ENCODE data around the gene CPPED1.
"Not testable (repeated sequence)": the region's sequence is repeated elsewhere in the genome, so short reads cannot be mapped to it uniquely, and the experiment has no call there.

CPPED1 gene

DNA sequence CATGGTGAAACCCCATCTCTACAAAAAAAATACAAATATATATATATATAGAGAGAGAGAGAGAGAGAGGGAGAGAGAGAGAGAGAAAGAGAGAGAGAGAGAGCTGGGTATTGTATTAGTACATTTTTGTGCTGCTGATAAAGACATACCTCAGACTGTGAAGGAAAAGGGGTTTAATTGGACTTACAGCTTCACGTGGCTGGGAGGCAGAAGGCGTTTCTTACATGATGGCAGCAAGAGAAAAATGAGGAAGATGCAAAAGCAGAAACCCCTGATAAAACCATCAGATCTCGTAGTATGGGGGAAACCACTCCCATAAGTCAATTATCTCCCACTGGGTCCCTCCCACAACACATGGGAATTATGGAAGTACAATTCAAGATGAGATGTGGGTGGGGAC lies 37.5 kb downstream of the CPPED1 start:
- DNase-seq (ENCODE audit: low read depth) = not testable (repeated sequence)

DNA sequence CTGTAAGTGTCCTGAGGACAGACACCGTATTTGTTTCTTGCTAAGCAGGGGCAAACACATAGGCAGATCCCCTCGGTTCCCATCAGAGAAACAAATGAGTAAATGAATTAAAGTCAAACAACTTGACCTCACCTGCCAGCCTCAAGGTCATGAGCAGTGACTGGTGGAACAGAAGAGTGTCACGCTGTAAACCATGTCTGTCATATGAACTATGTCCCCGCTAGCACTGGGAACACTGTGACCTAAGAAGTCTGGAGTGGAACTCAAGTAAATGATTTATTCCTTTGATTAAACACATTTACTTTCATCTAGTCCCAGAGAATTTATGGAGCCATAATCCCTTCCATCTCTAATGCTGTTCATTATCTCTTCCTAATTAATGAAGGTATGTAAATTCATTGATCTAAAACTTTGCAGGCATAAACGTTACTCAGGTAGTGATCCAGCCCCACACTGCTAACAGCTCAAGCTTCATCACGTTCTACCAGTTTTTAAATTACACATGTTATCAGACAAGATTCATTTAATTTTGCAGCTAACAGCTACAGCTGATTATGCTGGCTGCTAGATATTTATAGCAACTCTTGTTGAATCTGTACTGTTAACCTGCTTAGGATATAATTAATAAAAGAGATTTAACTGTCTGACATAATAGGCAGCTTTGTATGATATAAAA lies 38.7 kb downstream of the CPPED1 start:
- DNase-seq (ENCODE audit: low read depth) = no peak

DNA sequence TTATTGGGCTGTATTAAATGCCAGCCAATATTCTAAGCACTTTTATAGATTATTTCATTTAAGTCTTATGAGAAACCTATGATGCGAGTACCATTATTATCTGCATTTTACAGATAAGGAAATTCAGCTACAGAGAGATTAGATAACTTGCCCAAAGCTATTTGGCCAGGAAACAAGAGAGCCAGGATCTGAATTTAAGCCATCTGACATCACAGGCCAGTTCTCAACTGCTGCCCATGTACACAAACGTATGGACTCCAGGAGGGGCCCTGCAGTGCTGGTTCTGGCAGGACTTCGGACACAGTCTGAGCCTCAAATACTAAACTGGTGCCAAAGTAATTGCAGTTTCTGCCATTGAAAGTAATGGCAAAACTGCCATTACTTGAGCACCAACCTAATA lies 40.2 kb downstream of the CPPED1 start:
- DNase-seq (ENCODE audit: low read depth) = no peak

DNA sequence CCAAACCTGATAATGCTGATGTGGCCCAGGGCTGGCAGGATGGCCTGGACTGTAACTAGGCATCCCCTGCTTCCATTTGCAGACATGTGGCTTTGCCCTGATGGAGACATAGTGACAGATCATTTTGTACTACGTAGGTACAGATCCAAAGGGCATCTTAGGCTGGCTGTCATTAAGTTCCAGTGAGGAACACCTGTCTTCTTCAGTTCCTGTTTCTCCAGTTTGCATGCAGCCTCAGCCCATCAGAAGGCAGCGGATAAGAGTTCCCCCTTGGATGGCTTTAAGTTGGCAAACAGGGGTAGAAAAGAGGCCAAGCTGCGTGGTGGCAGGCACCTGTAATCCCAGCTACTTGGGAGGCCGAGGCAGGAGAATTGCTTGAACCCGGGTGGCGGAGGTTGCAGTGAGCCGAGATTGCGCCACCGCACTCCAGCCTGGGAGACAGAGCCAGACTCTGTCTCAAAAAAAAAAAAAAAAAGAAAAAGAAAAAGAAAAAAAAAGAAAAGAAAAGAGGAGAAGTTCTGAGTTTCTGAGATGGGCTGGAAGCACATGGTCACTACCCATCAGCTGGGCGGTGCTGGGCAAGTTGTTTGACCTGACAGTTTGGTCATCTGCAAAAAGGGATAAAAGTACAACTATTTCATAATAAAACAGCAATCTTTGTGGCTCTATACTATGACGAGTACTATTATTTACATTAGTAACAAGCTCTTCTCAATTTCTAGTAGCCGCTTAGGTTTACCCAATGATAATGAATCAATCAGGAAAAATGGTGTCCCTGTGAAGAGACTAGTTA lies 42.7 kb downstream of the CPPED1 start:
- DNase-seq (ENCODE audit: low read depth) = no peak

DNA sequence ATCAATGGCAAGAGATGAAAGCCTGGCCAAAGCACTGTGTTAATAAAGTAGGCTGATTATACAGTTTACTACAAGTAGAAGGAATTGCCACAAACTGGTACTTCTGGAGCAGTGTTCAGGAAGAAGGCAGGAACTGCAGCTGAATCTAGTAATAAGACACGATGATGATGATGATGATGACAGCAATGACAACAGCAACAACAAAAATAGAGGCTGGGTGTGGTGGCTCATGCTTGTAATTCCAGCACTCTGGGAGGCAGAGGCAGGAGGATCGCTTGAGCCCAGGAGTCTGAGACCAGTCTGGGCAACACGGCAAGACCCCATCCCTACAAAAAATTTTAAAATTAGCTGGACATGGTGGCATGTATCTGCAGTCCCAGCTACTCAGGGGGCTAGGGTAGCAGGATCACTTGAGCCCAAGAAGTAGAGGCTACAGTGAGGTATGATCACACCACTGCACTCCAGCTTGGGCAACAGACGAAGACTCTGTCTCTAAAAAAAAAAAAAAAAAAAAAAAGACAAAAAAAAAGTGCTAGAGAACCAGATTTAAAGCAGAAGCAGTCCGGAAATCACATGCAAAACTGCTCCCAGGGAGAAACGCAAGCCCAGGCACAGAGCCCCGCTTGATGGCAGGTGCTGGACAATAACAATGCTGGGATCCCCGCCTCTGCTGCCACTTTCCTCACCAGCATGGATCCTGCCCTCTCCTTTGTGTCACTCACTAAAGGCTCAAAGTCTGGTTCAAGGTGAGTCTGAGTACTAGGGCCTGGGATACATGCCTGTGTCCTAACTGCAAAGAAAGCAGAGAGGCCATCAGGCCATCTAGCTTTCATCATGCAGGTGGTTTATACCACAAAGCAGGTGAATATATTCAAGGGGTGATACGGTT lies 44.8 kb downstream of the CPPED1 start:
- no peak for DNase-seq (ENCODE audit: low read depth)

DNA sequence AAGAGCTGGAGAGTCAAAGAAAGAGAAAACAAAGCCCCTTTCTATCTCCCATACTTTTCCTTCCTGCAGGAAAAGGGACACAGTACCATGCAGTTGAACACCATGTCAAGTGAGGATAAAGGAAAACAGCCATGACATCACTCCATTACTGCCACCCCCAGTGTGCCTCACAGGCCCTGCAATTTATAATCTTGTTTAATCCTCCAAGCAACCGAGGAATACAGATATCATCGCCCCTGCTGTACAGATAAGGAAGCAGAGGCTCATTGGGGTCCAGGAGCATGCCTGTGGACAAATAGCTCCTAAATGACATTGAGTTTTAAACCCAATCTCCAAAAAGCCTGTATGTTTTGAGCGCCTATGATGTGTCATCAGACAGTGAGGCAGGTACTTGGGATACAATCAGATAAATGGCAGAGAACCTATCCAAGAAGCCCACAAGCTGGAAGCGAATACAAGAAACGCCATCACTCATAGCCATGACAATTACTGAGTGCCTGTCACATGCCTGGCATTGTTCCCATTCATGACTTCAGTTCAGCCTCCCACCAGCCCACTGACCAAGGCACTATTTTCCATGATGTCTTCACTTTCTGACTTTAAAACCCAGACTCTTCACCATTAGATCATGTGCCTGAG lies 45.5 kb downstream of the CPPED1 start:
- no peak for DNase-seq (ENCODE audit: low read depth)

DNA sequence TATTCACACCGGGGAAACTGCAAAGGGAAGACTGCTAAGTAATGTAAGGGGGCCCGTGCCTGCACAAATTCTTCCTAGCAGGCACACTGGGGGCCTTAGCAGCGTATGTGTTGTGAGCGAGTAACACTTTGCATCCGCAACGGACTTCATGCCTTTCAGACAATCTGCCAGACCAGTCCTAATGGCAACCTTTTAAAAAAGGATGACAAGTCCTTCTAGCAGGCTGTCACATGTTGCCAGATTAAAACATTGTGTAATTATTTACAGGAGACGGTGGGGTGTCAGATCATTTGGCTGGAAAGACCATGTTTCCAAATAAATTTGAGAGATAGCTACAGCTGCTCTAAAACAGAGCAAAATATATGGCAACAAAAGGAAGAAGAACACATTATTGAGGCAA lies 46.1 kb downstream of the CPPED1 start:
- no peak for DNase-seq (ENCODE audit: low read depth)

DNA sequence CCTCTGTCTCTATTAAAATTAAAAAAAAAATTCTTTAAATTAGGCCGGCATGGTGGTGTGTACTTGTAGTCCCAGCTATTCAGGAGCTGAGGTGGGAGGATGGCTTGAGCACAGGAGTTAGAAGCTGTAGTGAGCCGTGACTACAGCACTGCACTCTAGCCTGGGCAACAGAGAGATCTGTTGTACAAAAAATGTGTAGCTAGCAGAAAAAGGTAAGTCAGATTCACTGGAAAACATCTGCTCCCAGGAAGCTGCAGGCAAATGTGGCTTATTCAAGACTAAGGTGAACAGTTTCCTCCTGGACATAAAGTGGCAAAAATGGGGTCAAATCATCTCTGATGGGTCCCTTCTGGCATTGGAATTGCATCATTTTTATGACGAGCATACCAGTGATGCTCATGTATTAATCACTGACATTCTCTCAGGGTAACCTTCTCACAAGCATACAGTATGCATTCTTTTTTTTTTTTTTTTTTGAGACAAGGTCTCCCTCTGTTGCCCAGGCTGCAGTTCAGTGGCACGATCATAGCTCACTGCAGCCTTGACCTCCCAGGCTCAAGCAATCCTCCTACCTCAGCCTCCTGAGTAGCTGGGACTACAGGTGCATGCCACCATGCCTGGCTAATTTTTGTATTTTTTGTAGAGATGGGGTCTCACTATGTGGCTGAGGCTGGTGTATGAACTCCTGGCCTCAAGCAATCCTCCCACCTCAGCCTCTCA lies 48.7 kb downstream of the CPPED1 start:
- no peak for DNase-seq (ENCODE audit: low read depth)

DNA sequence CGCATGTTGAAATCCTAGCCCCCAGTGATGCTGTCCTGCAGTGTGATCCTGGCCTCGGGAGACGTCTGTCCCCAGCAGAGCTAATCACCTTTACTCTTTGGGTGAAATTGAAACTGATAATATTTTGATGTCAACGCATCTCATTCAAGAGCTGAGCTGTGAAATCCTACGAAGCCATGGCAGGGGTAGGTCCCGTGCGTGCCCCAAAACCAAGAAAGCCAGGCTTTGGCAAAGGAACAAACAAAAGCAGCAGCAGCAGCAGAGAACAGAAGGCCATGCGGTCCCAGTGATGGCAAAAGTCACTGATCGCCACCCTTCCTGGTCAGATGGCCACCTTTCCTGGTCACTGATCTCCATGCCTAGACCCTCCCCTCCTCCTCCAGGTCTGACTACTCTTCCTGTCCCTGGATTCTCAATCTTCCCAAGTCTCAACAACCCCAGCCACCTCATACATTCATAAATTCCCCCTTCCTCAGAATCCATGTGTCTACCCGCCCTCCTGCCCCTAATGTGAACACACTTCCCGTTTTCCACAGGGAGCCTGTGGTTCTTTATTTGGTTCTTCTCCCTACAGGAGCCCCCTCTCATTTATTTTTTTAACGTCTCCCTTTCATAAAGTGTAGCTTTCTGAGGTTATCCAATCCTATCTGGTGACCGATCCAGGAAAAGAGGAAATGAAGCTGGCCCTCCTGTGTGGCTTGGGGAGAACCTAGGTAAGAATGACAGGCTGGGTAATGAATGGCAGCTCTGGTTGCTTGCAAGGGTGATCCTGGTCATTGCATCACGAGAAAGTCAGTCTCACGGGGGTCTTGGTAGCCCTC lies 50.3 kb downstream of the CPPED1 start:
- no peak for DNase-seq (ENCODE audit: low read depth)

DNA sequence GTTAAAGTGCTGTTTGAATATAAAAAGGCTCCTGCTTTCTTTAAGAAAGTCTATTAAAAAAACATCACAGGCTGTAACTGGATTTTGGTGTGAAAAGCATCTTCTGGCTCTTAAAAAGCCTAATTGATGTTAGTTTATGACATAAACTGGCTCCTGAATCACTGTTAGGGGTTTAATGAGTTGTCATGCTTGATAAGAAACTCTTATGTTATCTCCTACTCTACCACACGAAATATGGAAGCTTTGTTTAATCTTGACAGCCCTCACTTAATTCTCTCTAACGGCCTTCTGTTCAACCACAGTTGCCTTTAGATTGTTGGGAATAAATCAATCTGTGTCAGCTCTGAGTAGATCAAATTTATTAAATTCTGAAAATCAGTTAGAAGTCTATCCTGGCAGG lies 51.5 kb downstream of the CPPED1 start:
- no peak for DNase-seq (ENCODE audit: low read depth)

DNA sequence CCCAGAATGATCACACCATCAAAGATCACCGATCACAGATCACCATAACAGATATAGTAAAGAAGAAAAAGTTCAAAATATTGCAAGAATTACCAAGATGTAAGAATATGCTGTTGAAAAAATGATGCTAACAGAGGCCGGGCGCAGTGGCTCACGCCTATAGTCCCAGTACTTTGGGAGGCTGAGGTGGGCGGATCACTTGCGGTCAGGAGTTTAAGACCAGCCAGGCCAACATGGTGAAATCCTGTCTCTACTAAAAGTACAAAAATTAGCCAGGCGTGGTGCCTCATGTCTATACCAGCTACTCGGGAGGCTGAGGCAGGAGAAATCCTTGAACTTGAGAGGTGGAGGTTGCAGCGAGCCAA lies 53.2 kb downstream of the CPPED1 start:
- DNase-seq (ENCODE audit: low read depth) = no peak

DNA sequence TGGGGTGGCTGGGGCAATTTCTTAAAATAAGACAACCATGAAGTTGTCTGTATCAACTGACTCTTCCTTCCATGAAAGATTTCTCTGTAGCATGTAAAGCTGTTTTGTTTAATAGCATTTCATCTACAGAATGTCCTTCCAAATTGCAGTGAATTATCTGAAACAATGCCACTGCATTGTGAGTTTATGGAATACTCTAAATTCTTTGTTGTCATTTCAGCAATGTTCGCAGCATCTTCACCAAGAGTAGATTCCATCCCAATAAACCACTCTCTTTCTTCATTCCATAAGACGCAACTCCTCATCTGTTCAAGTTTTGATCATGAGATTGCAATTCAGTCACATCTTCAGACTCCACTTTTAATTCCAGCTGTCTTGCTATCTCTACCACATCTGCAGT lies 54.6 kb downstream of the CPPED1 start:
- no peak for DNase-seq (ENCODE audit: low read depth)

DNA sequence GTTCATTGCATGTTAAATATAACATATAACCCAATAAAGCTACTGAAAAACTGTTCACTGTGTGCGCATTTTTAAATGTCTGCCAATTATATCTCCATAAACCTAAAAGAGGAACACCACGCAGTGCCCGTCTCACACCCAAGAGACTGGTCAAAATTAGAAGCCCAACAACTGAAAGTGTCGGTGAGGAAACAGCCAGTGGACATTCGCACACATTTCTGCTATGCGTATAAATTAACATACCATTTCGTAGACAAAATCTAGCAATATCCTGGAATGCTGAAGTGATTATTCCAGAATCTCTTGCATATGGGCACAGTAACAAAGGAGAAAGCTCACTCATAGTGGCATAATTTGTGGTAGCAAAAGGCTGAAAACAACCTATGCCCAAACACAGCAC lies 55.9 kb downstream of the CPPED1 start:
- no peak for DNase-seq (ENCODE audit: low read depth)

DNA sequence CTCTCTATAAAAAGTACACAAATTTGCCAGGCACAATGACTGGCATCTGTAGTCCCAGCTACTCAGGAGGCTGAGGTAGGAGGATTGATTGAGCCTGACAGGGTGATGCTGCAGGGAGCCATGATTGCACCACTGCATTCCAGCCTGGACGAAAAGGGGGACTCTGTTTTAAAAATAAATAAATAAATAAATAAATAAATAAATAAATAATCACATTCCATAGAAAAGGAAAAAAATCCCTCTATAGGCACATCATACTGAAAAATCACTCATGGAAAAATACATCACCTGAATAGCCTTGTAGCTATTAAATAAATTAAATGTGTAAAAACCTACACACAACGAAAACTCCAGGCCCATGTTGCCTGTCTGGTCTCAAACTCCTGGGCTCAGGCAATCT lies 56.4 kb downstream of the CPPED1 start:
- DNase-seq (ENCODE audit: low read depth) = no peak

DNA sequence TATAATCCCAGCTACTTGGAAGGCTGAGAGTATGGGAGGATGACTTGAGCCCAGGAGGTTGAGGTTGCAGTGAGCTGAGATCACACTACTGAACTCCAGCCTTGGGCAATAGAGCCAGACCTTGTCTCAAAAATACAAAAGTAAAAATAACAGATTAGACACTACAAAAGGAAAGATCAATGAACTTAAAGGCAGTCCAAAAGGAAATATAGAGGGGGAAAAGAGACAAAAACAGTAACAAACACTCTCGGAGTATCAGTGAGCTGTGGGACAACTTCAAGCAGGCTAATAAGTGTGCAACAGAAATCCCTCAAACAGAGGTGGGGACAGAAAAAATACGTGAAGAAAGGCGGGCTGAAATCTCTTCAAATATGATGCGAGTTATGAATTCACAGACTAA lies 58.8 kb downstream of the CPPED1 start:
- no peak for DNase-seq (ENCODE audit: low read depth)

DNA sequence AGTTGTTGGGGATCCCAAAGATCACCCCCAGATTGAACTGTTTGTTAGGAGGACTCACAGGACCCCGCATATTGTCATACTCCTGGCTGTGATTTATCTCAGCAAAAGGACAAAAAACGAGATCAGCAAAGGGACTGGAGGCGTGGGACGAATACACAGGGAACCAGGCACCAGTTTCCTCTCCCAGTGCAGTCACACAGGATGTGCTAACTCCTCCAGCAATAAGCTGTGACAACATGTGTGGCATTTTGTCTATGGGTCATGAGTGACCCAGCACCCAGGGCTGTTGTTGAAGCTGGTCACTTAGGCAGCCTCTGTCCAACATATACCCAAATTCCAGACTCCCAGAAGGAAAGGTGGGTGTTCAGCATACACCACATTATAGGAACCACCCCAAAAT lies 60.9 kb downstream of the CPPED1 start:
- no peak for DNase-seq (ENCODE audit: low read depth)

DNA sequence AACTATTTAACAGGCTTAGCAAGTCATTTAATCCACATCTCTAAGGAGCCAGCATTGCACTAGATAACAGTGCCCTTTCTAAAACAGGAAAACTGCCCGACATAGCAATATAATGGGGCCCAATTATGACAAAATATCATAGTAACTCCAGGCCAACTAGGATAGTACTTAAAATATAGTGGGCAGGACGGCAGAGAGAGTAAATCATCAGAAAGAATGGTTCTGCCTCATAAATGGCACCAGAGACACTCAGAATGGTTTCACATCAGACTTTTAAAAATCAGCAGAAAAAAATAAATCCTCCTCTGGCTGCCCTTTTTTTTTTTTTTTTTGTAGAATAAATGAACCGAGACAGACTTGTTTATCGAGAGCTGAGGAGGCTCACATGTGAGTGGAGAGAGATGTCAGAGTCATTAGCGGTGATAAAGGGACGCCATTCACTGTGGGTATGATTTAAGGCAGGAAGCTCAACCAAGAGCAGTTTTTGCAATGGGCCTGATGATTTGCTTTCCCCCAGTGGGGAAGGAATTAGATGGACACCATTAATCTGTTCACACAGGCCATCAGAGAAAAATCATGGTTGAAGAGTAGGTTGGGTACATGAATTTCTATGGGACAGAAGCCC lies 62.6 kb downstream of the CPPED1 start:
- DNase-seq (ENCODE audit: low read depth) = no peak

DNA sequence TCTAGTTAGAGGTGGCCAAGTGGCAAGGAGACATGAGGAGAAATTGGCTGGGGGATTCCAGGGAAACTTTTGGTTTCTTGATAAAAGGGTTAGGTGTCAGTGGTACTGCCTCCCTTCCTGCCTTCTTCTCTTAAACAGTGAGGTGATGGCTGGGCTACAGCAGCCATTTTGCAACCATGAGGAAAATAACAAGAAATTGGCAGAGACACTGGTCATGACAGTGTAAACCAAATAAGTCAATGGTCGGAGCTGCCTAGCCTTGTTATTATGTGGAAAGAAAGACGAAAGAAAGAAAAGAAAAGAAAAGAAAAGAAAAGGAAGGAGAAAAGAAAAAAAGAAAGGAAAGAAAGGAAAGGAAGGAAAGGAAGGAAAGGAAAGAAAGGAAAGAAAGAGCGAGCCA lies 63.9 kb downstream of the CPPED1 start:
- no peak for DNase-seq (ENCODE audit: low read depth)

DNA sequence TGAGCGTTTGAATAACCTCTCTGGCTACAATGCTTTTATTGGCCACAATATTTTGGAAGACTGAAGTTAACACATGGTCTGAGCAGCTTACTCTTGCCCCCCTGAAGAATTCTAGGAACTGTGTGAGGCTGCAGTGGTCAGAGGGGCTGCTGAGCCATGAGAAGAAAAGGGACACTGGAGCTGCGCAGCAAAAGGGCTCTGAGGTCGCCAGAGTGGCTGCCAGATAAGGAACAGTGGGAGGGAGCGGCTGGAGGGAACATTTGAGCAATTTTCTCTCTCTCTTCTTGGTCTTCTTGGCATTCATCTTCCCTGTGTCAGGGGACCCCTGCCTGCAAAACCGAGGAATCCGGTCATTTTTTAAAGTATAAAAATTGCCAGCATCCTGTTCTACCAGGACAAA lies 66.1 kb downstream of the CPPED1 start:
- DNase-seq (ENCODE audit: low read depth) = no peak

DNA sequence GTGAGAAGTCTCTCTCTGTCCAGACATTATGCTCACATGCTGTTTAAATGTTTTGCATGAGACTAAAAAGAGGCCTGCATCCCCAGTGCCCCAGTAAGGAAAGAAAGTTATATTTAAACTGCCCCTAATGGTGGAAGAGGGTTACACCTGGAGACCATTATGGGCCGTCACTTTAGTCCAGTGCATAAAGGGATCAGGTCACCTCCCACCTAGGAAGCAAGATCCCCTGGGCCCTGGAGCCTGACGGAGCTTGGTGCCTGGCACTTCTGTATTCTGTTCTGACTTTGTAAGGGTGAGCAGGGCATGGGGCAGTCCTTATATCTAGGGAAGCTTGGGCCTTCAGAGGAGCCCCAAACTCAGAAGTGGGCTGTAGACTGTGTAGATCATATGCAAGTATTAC lies 67.9 kb downstream of the CPPED1 start:
- DNase-seq (ENCODE audit: low read depth) = no peak
